Measurements from ENCODE around the gene SLC16A14. TPM values are rescaled to one million over a fixed set of nuclear protein-coding genes. Genes with fewer than 3 reads are reported as not detected.

The SLC16A14 gene
- total RNA-seq, 4 donors from 2014 or later = 5.2 to 9.9 (median 7.9) TPM

- intact Hi-C loops (cut with DNase I; ENCODE audit: low total_unique reads) = no loop called here
- TF ChIP-seq CTCF (IDR thresholded peaks at IDR 0.05) (no peak), POLR2A (IDR thresholded peaks at IDR 0.05) (no peak)
- 84 to 85% methylated on average over 4 of the region's 4 CpGs for WGBS, 2 donors
- no peak overlapping the region for H3K4me3 ChIP-seq (ENCODE audit: low read depth, poor library complexity, severe bottlenecking)
- DNase-seq (ENCODE audit: low spot score in 2 of 2) = no peak
Measured at GRCh38 chr2:230023313-230023712, 45.4 kb downstream of the SLC16A14 start.

- no peak for DNase-seq (ENCODE audit: low spot score in 2 of 2)
- no peak for TF ChIP-seq POLR2A (IDR thresholded peaks at IDR 0.05)
- no peak for TF ChIP-seq CTCF (IDR thresholded peaks at IDR 0.05)
- no peak overlapping the region for H3K4me3 ChIP-seq (ENCODE audit: low read depth, poor library complexity, severe bottlenecking)
- intact Hi-C loops (cut with DNase I; ENCODE audit: low total_unique reads) = no loop called here
- 86 to 90% methylated on average over 3 of the region's 3 CpGs for WGBS, 2 donors
Measured at GRCh38 chr2:230019742-230020141, 49.0 kb downstream of the SLC16A14 start.

- DNase-seq (ENCODE audit: low spot score in 2 of 2) = no peak
- TF ChIP-seq POLR2A (IDR thresholded peaks at IDR 0.05) (no peak), CTCF (IDR thresholded peaks at IDR 0.05) (no peak)
- intact Hi-C loops (cut with DNase I; ENCODE audit: low total_unique reads) = no loop called here
- no peak overlapping the region for H3K4me3 ChIP-seq (ENCODE audit: low read depth, poor library complexity, severe bottlenecking)
- WGBS, 2 donors = 75 to 82% methylated on average over 4 of the region's 4 CpGs
Measured at GRCh38 chr2:230018153-230018552, 50.6 kb downstream of the SLC16A14 start.

- TF ChIP-seq CTCF (IDR thresholded peaks at IDR 0.05) (no peak), POLR2A (IDR thresholded peaks at IDR 0.05) (no peak)
- no peak for DNase-seq (ENCODE audit: low spot score in 2 of 2)
- intact Hi-C loops (cut with DNase I; ENCODE audit: low total_unique reads) = no loop called here
Measured at GRCh38 chr2:230016844-230017243, 51.9 kb downstream of the SLC16A14 start.

GRCh38 chr2:230012267-230012884 lies 56.3 kb downstream of the SLC16A14 start:
- 86 to 88% methylated on average over 10 of the region's 10 CpGs for WGBS, 2 donors
- no peak overlapping the region for H3K4me3 ChIP-seq (ENCODE audit: low read depth, poor library complexity, severe bottlenecking)
- TF ChIP-seq CTCF (IDR thresholded peaks at IDR 0.05) (no peak), POLR2A (IDR thresholded peaks at IDR 0.05) (no peak)
- no peak for DNase-seq (ENCODE audit: low spot score in 2 of 2)
- intact Hi-C loops (cut with DNase I; ENCODE audit: low total_unique reads) = no loop called here

More at GRCh38 chr2:230016844-230017243, 51.9 kb downstream of the SLC16A14 start:
- H3K4me3 ChIP-seq (ENCODE audit: low read depth, poor library complexity, severe bottlenecking) = no peak overlapping the region

GRCh38 chr2:230011617-230012016 lies 57.1 kb downstream of the SLC16A14 start:
- WGBS, 2 donors = 94 to 100% methylated on average over 1 of the region's 1 CpG
- intact Hi-C loops (cut with DNase I; ENCODE audit: low total_unique reads) = no loop called here
- no peak overlapping the region for H3K4me3 ChIP-seq (ENCODE audit: low read depth, poor library complexity, severe bottlenecking)
- no peak for TF ChIP-seq POLR2A (IDR thresholded peaks at IDR 0.05)
- no peak for TF ChIP-seq CTCF (IDR thresholded peaks at IDR 0.05)
- DNase-seq (ENCODE audit: low spot score in 2 of 2) = no peak
